Lung (tissue), 12 donors: ENCODE measurements around the gene EIF2B5. TPM values are rescaled to one million over a fixed set of nuclear protein-coding genes. Genes with fewer than 3 reads are reported as not detected.
A peak's percentile ranks its signal among the peaks of the same experiment; 100 is the strongest.

ENCODE experiments used
- ATAC-seq: fragments of 200-7000 bp; cut with Tn5 transposase; one replicate; pipeline ENCODE4 v1.9.1; 2020; ENCODE audit warnings: moderate number of reproducible peaks; ENCODE audit not compliant: insufficient read depth, low FRiP score
- DNase-seq, 3 donors: peaks; one replicate each; pipeline ENCODE4 v3.0.0-alpha.2; 2013 to 2017
- H3K27ac ChIP-seq, 2 donors: one replicate each; pipeline ENCODE4 v1.5.1; 2013; ENCODE audit warnings: mild to moderate bottlenecking in 2 of 2, moderate library complexity in 2 of 2, control low read depth in 1 of 2, inconsistent platforms in 1 of 2, low read depth in 1 of 2, low read length in 1 of 2
- H3K27me3 ChIP-seq, 3 donors: one replicate each; pipeline ENCODE4 v1.5.1; 2013; ENCODE audit warnings: low read length in 2 of 3; ENCODE audit not compliant: control insufficient read depth in 3 of 3, insufficient read depth in 3 of 3
- H3K36me3 ChIP-seq, 4 donors: one replicate each; pipeline ENCODE4 v1.5.1; 2013; ENCODE audit warnings: low read length in 4 of 4, mild to moderate bottlenecking in 1 of 4, moderate library complexity in 1 of 4; ENCODE audit not compliant: control insufficient read depth in 4 of 4, insufficient read depth in 4 of 4
- H3K4me1 ChIP-seq, 5 donors: one replicate each; pipeline ENCODE4 v1.5.1; 2013; ENCODE audit warnings: low read length in 5 of 5, mild to moderate bottlenecking in 2 of 5, moderate library complexity in 1 of 5; ENCODE audit not compliant: control insufficient read depth in 5 of 5, insufficient read depth in 5 of 5
- H3K4me3 ChIP-seq: one replicate; pipeline ENCODE4 v1.5.1; 2013; ENCODE audit warnings: mild to moderate bottlenecking, control low read depth, moderate library complexity
- H3K9ac ChIP-seq, 2 donors: one replicate each; pipeline ENCODE4 v1.5.1; 2013; ENCODE audit warnings: low read length in 2 of 2, control low read depth in 1 of 2; ENCODE audit not compliant: insufficient read depth in 1 of 2
- H3K9me3 ChIP-seq, 4 donors: one replicate each; pipeline ENCODE4 v1.5.1; 2013; ENCODE audit warnings: low read length in 3 of 4, mild to moderate bottlenecking in 1 of 4, moderate library complexity in 1 of 4; ENCODE audit not compliant: control insufficient read depth in 4 of 4, insufficient read depth in 3 of 4
- WGBS, 2 donors: extraction: QIAGEN DNeasy Blood & Tissue Kit; methylation state at CpG; one replicate each; pipeline ENCODE4 v1.1.7; 2013; 5-methylcytosine and 5-hydroxymethylcytosine counted together
- polyA plus RNA-seq, 2 donors: library from polyadenylated mRNA; stranded (reverse); fragments of 200-250 nt; gene quantifications; one replicate each; pipeline ENCODE4 v1.2.1, GENCODE V29; 2013
- total RNA-seq, 2 donors: library from RNA; depleted of rRNA in 1 of 2; stranded (reverse); fragments of >200 nt in 1 of 2; gene quantifications; one replicate each; pipeline ENCODE4 v1.2.1, GENCODE V29; 2014 to 2021
- TF ChIP-seq, protein P1 (sequence below): IDR thresholded peaks from 2 replicates; pipeline ENCODE4 v1.5.1; 2012; ENCODE audit warnings: mild to moderate bottlenecking; ENCODE audit errors: control extremely low read depth, extremely low read depth
- donor health status: control.
- donor health status: control.
- donor health status: Bipolar disorder and iron deficiency.
- donor health status: healthy.
- donor health status: DM: yes; HTN: yes; CAD: no.

EIF2B5 gene
- total and polyA plus RNA-seq, 4 donors: 32.5 to 43.2 (median 37.8) TPM

- Histone ChIP-seq H3K27me3 (no peaks in the 10 kb centered on the region), H3K27ac (no peak overlapping the region), H3K9me3 (no peaks in the 10 kb centered on the region), H3K4me1 (peaks cover 0 to 30% (median 12%) of the 10 kb centered on the region in 5 donors), H3K9ac (no peak overlapping the region), H3K36me3 (peaks cover 18 to 44% (median 35%) of the 10 kb centered on the region in 4 donors), H3K4me3 (no peak overlapping the region)
- no peak for DNase-seq
- TF ChIP-seq, protein P1, sequence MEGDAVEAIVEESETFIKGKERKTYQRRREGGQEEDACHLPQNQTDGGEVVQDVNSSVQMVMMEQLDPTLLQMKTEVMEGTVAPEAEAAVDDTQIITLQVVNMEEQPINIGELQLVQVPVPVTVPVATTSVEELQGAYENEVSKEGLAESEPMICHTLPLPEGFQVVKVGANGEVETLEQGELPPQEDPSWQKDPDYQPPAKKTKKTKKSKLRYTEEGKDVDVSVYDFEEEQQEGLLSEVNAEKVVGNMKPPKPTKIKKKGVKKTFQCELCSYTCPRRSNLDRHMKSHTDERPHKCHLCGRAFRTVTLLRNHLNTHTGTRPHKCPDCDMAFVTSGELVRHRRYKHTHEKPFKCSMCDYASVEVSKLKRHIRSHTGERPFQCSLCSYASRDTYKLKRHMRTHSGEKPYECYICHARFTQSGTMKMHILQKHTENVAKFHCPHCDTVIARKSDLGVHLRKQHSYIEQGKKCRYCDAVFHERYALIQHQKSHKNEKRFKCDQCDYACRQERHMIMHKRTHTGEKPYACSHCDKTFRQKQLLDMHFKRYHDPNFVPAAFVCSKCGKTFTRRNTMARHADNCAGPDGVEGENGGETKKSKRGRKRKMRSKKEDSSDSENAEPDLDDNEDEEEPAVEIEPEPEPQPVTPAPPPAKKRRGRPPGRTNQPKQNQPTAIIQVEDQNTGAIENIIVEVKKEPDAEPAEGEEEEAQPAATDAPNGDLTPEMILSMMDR: no peak
- ATAC-seq: no peak
- WGBS, 2 donors: 90 to 92% methylated on average over 5 of the region's 5 CpGs
These were observed 37.7 kb downstream of the EIF2B5 start for GRCh38 chr3:184172681-184173373.

DNA sequence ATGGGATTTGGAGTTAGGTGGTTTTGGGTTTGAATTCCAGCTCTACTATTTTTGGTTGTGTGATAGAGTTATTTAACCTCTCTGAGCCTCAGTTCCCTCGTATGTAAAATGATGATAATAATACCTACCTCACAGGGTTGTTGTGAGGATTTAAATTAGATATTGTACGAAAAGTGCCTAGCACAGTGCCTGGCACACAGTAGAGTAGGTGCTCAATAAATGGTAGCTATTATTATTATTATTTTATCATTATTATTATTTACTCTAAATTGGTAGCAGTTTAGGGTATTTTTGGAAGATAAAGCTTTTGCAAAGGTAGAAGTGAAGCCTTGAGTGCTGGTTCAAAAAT is 38.2 kb downstream of the EIF2B5 start:
- H3K36me3 ChIP-seq: peaks cover 18 to 44% (median 37%) of the 10 kb centered on the region in 4 donors
- TF ChIP-seq, protein P1: no peak
- ATAC-seq (no peak), DNase-seq (no peak)
- 94 to 95% methylated on average over 2 of the region's 2 CpGs for WGBS, 2 donors
- no peaks in the 10 kb centered on the region for H3K27me3 ChIP-seq
- H3K9ac ChIP-seq: no peak overlapping the region
- peaks cover 0 to 30% (median 14%) of the 10 kb centered on the region in 5 donors for H3K4me1 ChIP-seq
- H3K4me3 ChIP-seq: no peak overlapping the region
- H3K9me3 ChIP-seq: no peaks in the 10 kb centered on the region
- H3K27ac ChIP-seq: no peak overlapping the region

- DNase-seq: no peak
- Histone ChIP-seq H3K4me1 (peaks cover 0 to 30% (median 14%) of the 10 kb centered on the region in 5 donors), H3K36me3 (peaks cover 18 to 46% (median 41%) of the 10 kb centered on the region in 4 donors), H3K27me3 (no peaks in the 10 kb centered on the region), H3K9ac (no peak overlapping the region), H3K27ac (peak overlapping the region in 1 of 2 donors; percentile 61), H3K4me3 (no peak overlapping the region), H3K9me3 (no peaks in the 10 kb centered on the region)
- 20 to 22% methylated on average over 4 of the region's 4 CpGs for WGBS, 2 donors
- TF ChIP-seq, protein P1: no peak
- no peak for ATAC-seq
These were observed 39.1 kb downstream of the EIF2B5 start for GRCh38 chr3:184174284-184174645.
